GM19452 (cell line): Measurements from ENCODE around the gene LPP.

Experiments used
- ATAC-seq: cut with Tn5 transposase; IDR thresholded peaks from one replicate; pipeline ENCODE4 v1.9.1; 2021; ENCODE audit not compliant: unreplicated experiment

LPP gene

DNA sequence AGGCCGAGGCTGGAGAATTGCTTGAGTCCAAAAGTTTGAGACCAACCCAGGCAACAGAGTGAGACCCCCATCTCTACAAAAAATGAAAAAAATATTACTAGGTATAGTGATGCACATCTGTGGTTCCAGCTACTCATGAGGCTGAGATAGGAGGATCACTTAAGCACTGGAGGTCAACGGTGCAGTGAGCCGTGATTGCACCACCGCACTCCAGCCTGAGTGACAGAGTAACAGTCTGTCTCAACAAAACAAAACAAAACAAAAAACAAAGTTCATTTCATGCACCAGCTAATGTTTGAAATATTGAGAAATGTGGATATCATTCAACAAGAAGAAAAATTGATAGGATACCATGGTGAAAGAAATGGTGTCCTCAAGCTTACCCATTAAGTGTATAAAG is 567.4 kb downstream of the LPP start:
- no peak for ATAC-seq

DNA sequence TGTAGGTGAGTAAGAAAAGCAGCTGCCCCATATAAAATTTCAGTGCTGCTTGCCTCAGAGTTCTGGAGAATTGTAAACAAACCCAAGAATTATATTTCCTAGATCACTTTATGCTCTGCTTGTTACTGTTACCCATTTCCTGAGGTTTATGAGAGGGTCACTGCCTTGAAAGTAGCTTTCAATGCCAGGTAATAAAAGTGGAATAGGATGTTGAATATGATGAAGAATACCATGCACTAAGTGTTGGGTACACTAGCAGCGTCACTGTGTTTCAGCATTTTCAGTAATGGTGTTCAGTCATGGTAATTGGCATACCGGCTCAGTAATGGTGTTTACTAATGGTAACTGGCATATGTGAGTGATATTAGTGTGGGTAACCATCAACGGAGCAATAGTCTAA is 568.0 kb downstream of the LPP start:
- no peak for ATAC-seq

- no peak for ATAC-seq
Measured at GRCh38 chr3:188722963-188723362, 569.0 kb downstream of the LPP start.

GRCh38 chr3:188727052-188727451 is 573.1 kb downstream of the LPP start:
- ATAC-seq: no peak

DNA sequence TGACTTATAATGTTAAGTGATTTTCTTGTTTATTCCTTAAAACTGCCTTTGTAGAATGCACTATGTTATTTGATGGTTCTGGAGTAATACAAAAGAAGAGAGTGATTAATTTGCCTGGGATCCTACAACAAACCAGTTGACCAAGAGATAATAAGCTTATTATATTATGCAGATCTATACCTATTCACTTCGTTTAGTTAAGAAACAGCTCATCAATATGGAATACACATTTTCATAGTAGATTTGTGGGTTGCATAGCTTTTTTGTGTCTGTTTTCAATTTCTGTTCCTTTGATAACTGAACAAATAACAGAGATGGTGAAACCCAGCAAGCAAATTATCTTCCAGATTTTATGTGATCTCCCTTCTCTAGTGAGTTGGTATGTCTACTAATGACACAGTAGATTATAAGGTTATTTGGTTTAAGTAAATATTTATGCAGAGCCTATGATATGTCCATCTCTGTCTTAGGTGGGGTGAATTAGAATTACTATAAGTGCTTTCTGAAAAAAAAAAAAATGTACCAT is 574.5 kb downstream of the LPP start:
- ATAC-seq: no peak

DNA sequence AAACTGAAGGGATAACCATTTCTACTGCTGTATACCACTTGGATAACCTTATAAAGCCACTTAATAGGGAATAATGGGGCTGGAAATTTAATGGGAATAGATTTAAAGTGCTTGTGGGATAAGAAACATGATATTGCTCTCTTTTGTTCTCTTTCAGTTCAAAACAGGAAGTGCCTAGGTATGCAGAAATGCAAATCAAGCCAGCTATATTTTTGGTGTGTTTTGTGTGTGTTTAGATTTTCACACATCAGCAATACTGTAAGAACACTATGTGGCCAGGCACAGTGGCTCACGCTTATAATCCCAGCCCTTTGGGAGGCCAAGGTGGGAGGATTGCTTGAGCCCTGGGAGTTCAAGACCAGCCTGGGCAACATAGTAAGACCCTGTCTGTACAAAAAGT is 575.5 kb downstream of the LPP start:
- no peak for ATAC-seq

DNA sequence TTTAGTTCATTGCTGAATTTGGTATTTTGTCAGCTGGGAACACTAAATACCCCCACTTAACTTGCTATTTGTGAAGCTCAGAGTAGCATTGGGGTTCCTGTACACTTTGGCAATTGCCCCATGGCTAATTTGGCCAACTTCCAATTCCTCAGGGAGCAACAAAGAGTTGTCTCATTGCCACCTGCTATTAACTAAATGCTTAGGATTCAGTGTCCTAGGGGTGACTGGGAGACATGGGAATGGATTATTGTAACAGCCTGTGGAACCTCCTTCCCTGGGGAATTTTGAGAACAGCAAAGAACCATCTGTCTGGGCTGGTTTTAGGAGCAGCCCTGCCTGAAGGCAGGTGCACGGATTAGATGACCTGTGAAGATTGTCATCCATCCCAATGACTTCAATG is 580.4 kb downstream of the LPP start:
- ATAC-seq: no peak

DNA sequence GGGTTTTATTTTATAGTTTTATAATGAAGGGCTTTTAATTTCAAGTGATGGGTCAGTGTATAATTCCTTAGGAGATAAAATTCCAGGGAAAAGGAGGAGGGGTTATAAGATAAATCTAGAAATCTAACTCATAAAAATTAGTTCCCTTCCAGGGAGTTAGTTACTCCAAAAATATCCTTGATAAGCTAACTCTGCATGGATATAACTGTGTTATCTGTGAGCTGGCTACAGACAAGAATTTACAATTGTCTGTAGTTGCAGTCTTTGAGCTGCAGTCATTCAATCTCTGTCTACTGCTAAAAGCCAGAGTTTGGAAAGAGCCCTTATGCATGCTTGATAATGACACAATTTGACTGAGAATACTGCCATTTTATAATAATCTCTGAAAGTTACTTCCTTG is 585.6 kb downstream of the LPP start:
- ATAC-seq: no peak

- no peak for ATAC-seq
Measured at GRCh38 chr3:188740010-188740409, 586.1 kb downstream of the LPP start.

DNA sequence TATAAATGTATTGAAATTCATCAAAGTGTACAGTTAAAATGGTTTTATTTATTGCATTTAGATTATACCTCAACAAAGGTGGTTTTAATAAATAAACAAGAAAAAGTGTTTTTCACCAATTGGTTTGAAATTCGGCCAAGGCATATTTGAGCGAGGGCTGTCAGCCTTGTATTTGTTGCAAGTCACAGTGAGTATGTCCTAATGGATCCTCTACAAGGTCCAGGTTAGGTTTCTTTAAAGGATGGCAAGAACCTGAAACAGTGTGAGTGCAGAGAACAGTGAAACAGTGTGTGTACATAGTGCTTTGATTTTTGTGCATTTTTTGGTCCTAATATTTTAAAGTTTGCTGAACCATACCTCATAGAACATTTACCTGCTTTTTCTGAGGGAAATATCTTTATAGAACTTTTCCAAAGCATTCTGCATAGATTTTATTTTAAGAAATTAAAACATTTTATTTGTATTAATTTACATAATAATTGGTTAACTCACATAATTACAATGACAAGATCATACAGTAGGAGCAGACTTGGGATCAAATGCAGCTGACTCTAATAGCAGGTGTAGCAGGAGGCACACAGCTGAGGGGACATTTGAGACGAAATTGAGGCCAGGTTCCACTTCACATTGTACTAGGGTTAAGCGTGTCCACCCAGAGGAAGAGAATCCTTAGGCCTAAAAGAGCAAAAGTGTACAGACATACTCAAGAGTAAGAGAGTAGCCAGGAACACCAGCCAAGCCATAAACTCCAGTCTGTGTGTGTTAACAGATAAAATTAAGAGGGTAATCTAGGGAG is 589.0 kb downstream of the LPP start:
- ATAC-seq: no peak

DNA sequence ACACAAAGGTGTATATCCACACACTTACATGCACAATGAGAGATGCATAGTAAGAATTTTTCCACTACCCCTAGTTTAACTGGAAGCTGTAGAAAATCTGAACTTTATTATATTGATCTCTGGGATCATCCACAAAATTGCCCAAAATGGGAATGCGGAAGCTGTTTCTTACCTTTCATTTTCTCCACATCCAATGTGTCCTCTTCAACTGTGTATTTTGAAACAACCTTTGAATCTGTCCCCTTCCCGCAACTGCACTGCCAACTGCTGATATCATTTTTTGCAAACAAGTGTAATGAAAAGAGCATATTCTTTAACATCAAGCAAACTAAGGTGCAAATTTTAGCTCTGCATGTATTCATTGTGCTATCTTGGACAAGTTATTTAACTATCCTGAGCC is 590.2 kb downstream of the LPP start:
- ATAC-seq: no peak

DNA sequence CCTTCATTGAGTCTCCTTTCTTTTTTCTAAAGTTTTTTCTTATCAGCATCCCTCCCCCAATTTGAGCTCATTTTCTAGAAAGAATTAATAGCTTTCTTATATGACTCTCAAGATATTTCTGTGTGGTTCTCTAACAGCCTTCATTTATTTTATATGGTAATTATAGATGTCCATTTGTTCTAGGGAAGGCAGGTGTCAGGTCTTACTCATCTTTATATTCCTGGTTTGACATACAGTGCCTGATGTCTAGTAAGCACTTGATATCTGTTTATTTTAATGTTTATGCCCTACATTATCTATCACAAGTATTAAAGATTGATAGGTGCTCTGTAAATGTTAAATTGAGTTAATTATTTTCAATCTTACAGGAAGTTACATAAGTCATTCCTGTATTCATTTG is 591.1 kb downstream of the LPP start:
- ATAC-seq: no peak

DNA sequence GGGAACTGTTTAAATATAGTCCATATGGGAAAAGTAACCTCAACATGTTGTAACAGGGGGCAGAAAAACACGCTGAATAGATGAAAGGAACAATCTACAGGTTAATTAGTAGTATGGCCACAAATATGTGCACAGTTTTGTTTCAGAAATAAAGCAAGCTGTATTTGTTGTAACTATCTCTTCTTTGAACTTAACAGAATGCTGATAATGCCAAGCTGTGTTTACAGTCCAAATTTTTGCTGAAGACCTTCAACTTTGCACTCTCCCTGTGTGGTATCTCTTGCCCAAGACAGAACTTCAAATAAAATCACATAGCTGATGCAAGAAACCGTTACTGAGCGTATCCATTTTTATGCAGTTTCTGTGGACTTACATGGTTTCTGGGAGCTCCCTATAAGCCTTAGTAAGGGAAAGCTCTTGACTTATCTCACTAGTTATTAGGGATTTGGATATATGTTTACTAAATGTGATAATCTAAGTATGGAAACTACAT is 592.4 kb downstream of the LPP start:
- no peak for ATAC-seq

DNA sequence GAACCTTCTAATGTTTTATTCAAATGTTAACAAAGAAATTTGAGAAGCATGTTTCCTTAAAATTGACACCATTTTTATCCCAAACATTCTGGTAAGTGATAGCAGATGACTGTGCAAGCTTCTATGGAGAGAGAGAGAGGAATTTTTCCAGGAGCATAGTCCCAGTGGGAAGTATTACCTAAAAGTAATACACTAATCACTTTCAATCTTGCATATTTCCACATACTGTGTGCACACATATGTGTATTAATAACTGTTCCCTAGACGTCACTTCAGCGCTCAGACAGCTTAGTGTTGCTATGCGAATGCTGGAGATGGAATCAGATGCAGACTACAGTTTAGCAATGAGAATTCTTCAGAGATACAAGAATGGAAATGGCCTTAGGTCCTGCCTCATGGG is 593.5 kb downstream of the LPP start:
- ATAC-seq: no peak

DNA sequence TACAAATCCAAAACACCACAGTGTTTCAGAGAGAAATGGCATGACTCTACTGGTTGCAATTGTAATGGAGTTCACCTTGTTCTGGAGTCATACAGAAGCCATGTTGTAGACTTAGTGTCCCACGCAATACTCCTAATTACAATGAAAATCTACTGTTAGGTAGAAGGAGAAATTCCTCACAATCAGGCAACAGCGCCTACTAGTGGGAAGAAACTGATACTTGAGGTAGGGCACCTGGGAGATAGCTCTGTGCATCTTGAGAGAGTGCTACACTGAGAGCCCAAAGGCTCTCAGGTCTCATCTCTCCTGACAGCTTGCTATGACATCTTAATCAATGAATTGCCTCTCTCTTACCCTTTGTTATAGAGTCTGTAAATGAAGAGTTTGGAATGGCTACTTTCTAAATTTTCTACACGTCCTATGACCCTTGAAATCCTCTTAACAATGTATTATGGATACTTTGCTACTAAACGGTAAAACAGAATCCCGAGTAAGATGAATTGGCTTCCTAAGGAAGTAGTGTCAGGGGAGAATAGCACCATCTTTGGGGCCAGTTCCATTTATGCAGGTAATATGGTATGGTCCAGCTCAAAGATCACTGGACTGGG is 595.2 kb downstream of the LPP start:
- ATAC-seq: peak; percentile 46

DNA sequence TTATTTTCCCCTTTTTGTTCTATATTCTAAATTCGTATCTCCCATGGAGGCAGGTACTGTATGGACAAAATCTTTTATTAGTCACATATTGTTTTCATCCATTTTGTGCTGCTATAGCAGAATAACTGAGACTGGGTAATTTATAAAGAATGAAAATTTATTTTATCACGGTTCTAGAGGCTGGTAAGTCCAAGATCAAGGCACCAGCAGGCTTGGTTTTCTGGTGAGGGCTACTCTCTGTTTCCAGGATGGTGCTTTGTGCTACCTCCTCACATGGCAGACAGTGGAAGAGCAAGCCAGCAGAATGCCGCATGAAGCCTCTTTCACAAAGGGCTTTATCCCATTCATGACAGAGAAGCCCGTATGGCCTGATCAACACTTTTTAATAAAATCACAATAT is 595.9 kb downstream of the LPP start:
- ATAC-seq: no peak

GRCh38 chr3:188750617-188751016 is 596.7 kb downstream of the LPP start:
- ATAC-seq: no peak

DNA sequence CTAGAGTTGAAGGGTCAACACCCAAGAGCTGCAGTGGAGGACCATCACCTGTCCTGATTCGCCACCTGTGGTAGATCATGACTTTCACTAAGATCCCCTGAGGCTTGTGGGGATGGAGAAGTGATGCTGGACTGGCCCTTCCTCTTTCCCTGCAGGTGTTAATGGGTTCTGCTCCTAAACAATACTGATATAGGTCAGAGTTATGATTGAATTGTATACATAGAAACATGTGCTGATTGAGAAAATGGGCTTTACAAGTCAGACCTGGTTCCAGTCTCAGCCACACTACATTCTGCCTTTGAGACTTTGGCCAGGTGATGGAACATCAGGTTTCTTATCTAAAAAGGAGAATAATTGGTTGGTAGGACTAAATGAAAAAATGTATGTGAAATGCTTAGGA is 598.9 kb downstream of the LPP start:
- peak; percentile 26 for ATAC-seq

DNA sequence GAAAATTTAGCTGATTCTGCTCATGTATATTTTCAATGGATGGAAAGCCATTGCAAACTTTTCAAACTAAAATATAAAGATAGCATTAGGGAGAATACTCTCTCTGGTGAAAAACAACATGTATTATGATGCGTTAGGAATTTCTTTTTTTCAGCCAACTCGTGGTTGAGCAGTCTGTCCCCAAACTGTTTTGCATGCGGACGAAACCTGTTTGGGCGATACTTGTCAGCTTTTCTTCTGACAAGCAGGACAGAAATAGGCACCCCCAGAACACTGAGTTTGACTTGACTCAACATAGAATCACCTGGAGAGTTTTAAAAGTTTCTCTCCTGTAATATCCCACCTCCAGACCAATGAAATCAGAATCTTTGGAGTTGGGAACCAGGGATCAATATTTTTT is 600.3 kb downstream of the LPP start:
- no peak for ATAC-seq

DNA sequence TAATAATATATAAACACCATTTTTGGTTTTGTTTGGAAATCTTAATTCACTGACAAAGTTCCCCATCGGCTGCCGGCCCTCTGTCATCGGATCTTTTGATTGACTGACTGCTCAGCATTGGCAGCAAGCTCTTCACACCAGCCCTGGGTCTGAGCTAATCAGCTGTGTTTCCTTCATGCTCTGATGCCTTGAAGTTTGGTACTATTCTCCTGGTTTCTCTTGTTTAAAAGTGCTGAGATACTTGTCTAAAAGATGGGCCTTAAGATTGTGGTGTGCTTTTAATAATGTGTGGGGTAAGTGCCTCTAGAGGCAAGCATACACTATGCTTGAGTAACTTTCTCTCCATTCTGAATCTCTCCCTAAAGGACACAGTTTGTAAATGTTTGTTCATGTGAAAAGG is 602.3 kb downstream of the LPP start:
- no peak for ATAC-seq

- ATAC-seq: no peak
Measured at GRCh38 chr3:188759336-188760005, 605.5 kb downstream of the LPP start.

DNA sequence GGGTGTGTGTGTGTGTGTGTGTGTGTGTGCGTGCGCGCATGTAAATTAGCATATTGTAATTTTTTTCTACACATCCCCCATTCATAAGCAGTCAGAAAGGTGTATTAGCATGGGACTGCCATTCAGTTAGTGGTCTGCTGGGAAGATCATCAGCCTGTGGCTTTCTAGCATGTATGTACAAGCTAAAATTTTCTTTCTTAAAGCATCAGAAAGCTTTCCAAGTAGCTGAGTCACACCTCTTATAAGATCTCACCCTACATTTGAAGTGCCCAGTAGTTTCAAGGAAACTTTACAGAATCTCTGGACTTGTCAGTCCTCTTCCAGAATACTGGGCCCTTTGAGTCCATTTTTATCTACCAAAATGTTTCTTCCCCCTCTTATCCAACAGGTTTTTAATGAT is 606.5 kb downstream of the LPP start:
- no peak for ATAC-seq
